ENCODE data around the gene ACOXL. TPM values are rescaled to one million over a fixed set of nuclear protein-coding genes. Genes with fewer than 3 reads are reported as not detected.

The ACOXL gene
- total and polyA plus RNA-seq, 9 of the 15 experiments (the other 6 are each of a cell fraction or from before 2014, with no cell fraction given): 0.31 to 0.56 TPM; not detected in 7

DNA sequence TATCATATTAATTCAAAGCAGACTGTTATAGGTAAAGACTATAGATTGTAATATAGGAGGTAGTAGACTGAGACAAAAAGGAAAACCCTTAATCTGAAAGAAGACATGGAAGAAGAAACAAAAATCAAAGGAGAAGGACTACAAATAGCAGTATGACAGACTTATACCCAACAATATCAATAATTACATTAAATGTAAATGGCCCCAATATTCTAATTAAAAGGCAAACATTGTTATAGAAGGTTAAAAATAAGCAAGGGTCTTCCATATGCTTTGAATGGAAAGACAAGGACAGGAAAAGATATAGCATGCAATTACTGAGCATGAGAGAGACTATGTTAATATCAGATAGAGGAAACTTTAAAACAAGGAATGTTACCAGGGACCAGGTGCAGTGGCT, 278.8 kb downstream of the ACOXL start:
- Histone ChIP-seq H2AFZ (ENCODE audit: low read depth, low read length) (no peak overlapping the region), H3K79me2 (ENCODE audit: control insufficient read depth, insufficient read depth, low read length) (no peaks in the 10 kb centered on the region), H3K9ac (ENCODE audit: insufficient read depth in 1 of 2, low read depth in 2 of 2, low read length in 2 of 2) (no peak overlapping the region), H3K4me3 (no peak overlapping the region), H3K27ac (ENCODE audit: extremely low read depth, low read depth, low read length) (no peak overlapping the region), H3K4me2 (ENCODE audit: insufficient read depth, low read length) (no peak overlapping the region), H3K9me3 (replicated peaks; ENCODE audit: control insufficient read depth, insufficient read depth, low read depth, low read length) (no peaks in the 10 kb centered on the region), H4K20me1 (replicated peaks; ENCODE audit: control insufficient read depth, insufficient read depth, low read length) (no peaks in the 10 kb centered on the region), H3K9me1 (ENCODE audit: control insufficient read depth, insufficient read depth, low read length) (no peaks in the 10 kb centered on the region), H3K4me1 (replicated peaks in 1 of 2; ENCODE audit: control insufficient read depth in 2 of 2, insufficient read depth in 2 of 2, low read length in 2 of 2) (no peaks in the 10 kb centered on the region), H3K36me3 (ENCODE audit: control insufficient read depth, insufficient read depth, low read length) (no peaks in the 10 kb centered on the region), H3K27me3 (ENCODE audit: control insufficient read depth in 2 of 2, insufficient read depth in 2 of 2, low read length in 2 of 2) (peaks cover 0 to 5% of the 10 kb centered on the region in 2 experiments; a peak in 1 of 5 replicates)
- in situ Hi-C loops (cut with MboI): no loop called here
- intact Hi-C loops (cut with micrococcal nuclease): no loop called here
- no peak for TF ChIP-seq SMAD1 (IDR thresholded peaks at IDR 0.05; ENCODE audit: low read depth, low read length, partially characterized antibody)
- peak; percentile 94 for TF ChIP-seq ZNF507 (tag; conservative IDR thresholded peaks at IDR 0.05)
- ChIA-PET CTCF (ENCODE audit: low intra/inter-chr PET ratio) (no interaction called here), POLR2A (no interaction called here)
- no peak for DNase-seq (ENCODE audit: extremely low read depth in 1 of 4, low spot score in 3 of 4)
- ATAC-seq: no peak
- no TSS peak for BruUV-seq (replicated peaks)
- FAIRE-seq: no peak

DNA sequence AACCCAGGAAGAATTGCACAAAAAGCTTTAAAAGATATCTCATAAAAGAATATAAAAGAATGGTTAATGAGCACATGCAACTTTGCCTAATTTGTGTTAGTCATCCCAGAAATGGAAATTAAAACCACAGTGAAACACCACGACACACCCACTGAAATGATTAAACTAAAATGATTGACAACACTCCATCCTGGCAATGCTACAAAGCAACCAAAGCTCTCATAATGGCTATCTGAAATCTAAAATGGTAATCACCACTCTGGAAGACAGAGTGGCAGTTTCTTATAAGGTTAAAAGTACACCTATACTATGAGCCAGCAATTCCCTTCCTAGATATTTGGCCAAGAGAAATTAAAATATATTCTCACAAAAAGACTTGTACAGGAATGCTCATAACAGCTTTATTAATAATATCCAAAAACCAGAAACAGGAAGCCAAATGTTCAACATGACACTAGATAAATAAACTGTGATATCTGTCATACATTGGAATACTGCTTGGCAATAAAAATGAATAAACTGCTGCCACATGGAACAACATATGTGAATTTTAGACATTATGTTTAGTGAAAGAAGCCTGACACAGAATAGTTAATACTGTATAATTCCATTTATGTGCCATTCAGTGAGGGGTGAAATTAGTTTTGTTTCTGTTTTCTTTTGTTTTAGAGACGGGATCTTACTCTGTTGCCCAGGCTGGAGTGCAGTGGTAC, 283.1 kb downstream of the ACOXL start:
- ChIA-PET POLR2A (no interaction called here), CTCF (ENCODE audit: low intra/inter-chr PET ratio) (no interaction called here)
- Histone ChIP-seq H3K79me2 (ENCODE audit: control insufficient read depth, insufficient read depth, low read length) (no peaks in the 10 kb centered on the region), H2AFZ (ENCODE audit: low read depth, low read length) (no peak overlapping the region), H3K27me3 (ENCODE audit: control insufficient read depth in 2 of 2, insufficient read depth in 2 of 2, low read length in 2 of 2) (peaks cover 3 to 20% of the 10 kb centered on the region in 2 experiments; a peak in 4 of 5 replicates), H3K9me1 (ENCODE audit: control insufficient read depth, insufficient read depth, low read length) (no peaks in the 10 kb centered on the region), H3K9me3 (replicated peaks; ENCODE audit: control insufficient read depth, insufficient read depth, low read depth, low read length) (no peaks in the 10 kb centered on the region), H3K4me1 (replicated peaks in 1 of 2; ENCODE audit: control insufficient read depth in 2 of 2, insufficient read depth in 2 of 2, low read length in 2 of 2) (no peaks in the 10 kb centered on the region), H3K4me3 (no peak overlapping the region), H3K9ac (ENCODE audit: insufficient read depth in 1 of 2, low read depth in 2 of 2, low read length in 2 of 2) (no peak overlapping the region), H3K4me2 (ENCODE audit: insufficient read depth, low read length) (no peak overlapping the region), H4K20me1 (replicated peaks; ENCODE audit: control insufficient read depth, insufficient read depth, low read length) (no peaks in the 10 kb centered on the region), H3K27ac (ENCODE audit: extremely low read depth, low read depth, low read length) (no peak overlapping the region), H3K36me3 (ENCODE audit: control insufficient read depth, insufficient read depth, low read length) (no peaks in the 10 kb centered on the region)
- FAIRE-seq: no peak
- no peak for DNase-seq (ENCODE audit: extremely low read depth in 1 of 4, low spot score in 3 of 4)
- in situ Hi-C loops (cut with MboI): no loop called here
- 0% methylated on average over 2 of the region's 2 CpGs for WGBS (ENCODE audit: insufficient coverage, low coverage, missing lambda C conversion rate)
- intact Hi-C loops (cut with micrococcal nuclease): no loop called here
- no TSS peak for BruUV-seq (replicated peaks)
- ATAC-seq: no peak
- TF ChIP-seq ZNF589 (CRISPR knock-in tag; IDR thresholded peaks at IDR 0.05; ENCODE audit: low read depth): no peak
- TF ChIP-seq ZNF124 (CRISPR knock-in tag; IDR thresholded peaks at IDR 0.05): no peak
- no peak for TF ChIP-seq SMAD2 (IDR thresholded peaks at IDR 0.05; ENCODE audit: low read depth, low read length)
- no peak for TF ChIP-seq PRMT5 (CRISPR knock-in tag; IDR thresholded peaks at IDR 0.05)
- TF ChIP-seq, protein P1, sequence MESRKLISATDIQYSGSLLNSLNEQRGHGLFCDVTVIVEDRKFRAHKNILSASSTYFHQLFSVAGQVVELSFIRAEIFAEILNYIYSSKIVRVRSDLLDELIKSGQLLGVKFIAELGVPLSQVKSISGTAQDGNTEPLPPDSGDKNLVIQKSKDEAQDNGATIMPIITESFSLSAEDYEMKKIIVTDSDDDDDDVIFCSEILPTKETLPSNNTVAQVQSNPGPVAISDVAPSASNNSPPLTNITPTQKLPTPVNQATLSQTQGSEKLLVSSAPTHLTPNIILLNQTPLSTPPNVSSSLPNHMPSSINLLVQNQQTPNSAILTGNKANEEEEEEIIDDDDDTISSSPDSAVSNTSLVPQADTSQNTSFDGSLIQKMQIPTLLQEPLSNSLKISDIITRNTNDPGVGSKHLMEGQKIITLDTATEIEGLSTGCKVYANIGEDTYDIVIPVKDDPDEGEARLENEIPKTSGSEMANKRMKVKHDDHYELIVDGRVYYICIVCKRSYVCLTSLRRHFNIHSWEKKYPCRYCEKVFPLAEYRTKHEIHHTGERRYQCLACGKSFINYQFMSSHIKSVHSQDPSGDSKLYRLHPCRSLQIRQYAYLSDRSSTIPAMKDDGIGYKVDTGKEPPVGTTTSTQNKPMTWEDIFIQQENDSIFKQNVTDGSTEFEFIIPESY (CRISPR knock-in tag; IDR thresholded peaks at IDR 0.05): no peak
- no peak for TF ChIP-seq DACH1 (IDR thresholded peaks at IDR 0.05; ENCODE audit: partially characterized antibody)
- no peak for TF ChIP-seq TBL1XR1 (IDR thresholded peaks at IDR 0.05; ENCODE audit: low read length in 2 of 2)
- no peak for TF ChIP-seq FOXJ3 (CRISPR knock-in tag; IDR thresholded peaks at IDR 0.05)

All from K562 (cell line).